DMS153 (cell line): Measurements from ENCODE around the gene LOXL3.
A peak's percentile ranks its signal among the peaks of the same experiment; 100 is the strongest.
"Not testable (repeated sequence)": the region's sequence is repeated elsewhere in the genome, so short reads cannot be mapped to it uniquely, and the experiment has no call there.

Experiments
- DNase-seq: peaks from one replicate; lab custom pipeline; 2025; lab: John Stamatoyannopoulos, UW

Gene LOXL3

GRCh38 chr2:74488643-74489481, 64.9 kb downstream of the LOXL3 start:
- DNase-seq = no peak

- DNase-seq = no peak
These were observed 67.6 kb downstream of the LOXL3 start for GRCh38 chr2:74486141-74486540.

- not testable (repeated sequence) for DNase-seq
These were observed 70.0 kb downstream of the LOXL3 start for GRCh38 chr2:74483675-74484164.

- peak; percentile 89 for DNase-seq
These were observed 70.7 kb downstream of the LOXL3 start, which contains the start of the genes CCDC142 and TTC31 for GRCh38 chr2:74482801-74483674. Gene CCDC142 (minus strand): TSS chr2:74482998. CDS start chr2:74482837, 161 bp downstream. Gene TTC31 (plus strand): TSS chr2:74483081. CDS start chr2:74483096, 15 bp downstream.
